A549 (cell line): ENCODE results near the gene MROH2B. TPM values are rescaled to one million over a fixed set of nuclear protein-coding genes. Genes with fewer than 3 reads are reported as not detected.

ENCODE experiments used
- ATAC-seq, 2 experiments: fragments of 200-7000 bp in 1 of 2; fragments of >200 bp in 1 of 2; cut with Nextera tagmentation in 1 of 2; cut with Tn5 transposase in 1 of 2; 3 replicates each; pipeline versions ENCODE4 v1.8.0 to v1.9.1; 2018 to 2020; ENCODE audit warnings: mild to moderate bottlenecking in 1 of 2, moderate library complexity in 1 of 2
- CTCF ChIA-PET: fragments of 300-600 bp; sonication (Branson Sonifier 250); formaldehyde crosslinking; extraction: SDS; loops from one replicate; lab custom pipeline; 2021; ENCODE audit warnings: antibody characterized with exemption, inconsistent platforms; lab: Yijun Ruan, JAX
- POLR2A ChIA-PET: fragments of 350-600 bp; formaldehyde crosslinking; extraction: SDS; loops from one replicate; lab custom pipeline; 2021; ENCODE audit warnings: antibody characterized with exemption, inconsistent platforms; lab: Yijun Ruan, JAX
- DNase-seq, 2 experiments: peaks; one replicate each; pipeline versions ENCODE4 v3.0.0 to v3.0.0-alpha.2; 2011 to 2016; ENCODE audit warnings: low read depth in 1 of 2, low spot score in 1 of 2
- FAIRE-seq: peaks from 2 replicates; lab custom pipeline; 2011; peaks lifted over from hg19 to GRCh38; lab: Jason Lieb, UNC
- H3K27ac ChIP-seq, 2 experiments: fragments of >200 bp; sonication (Bioruptor Twin); formaldehyde crosslinking; 3 replicates each; pipeline ENCODE4 v1.5.1; 2016 to 2017
- H3K4me1 ChIP-seq: fragments of >200 bp; sonication (Bioruptor Twin); formaldehyde crosslinking; 3 replicates; pipeline ENCODE4 v1.6.1; 2016
- H3K4me2 ChIP-seq: fragments of >200 bp; sonication (Bioruptor Twin); formaldehyde crosslinking; 3 replicates; pipeline ENCODE4 v1.6.1; 2016
- H3K4me3 ChIP-seq: fragments of >200 bp; sonication (Bioruptor Twin); formaldehyde crosslinking; 3 replicates; pipeline ENCODE4 v1.5.1; 2016
- H3K9me3 ChIP-seq: fragments of >200 bp; sonication (Bioruptor Twin); formaldehyde crosslinking; 3 replicates; pipeline ENCODE4 v1.6.1; 2016
- ATOH8 ChIP-seq: fragments of 250-450 bp; sonication (Bioruptor Pico); IDR thresholded peaks from 2 replicates; pipeline ENCODE4 v1.5.0; 2020; ENCODE audit warnings: low read depth, mild to moderate bottlenecking, moderate library complexity
- BCL3 ChIP-seq: fragments of >200 bp; sonication (Bioruptor Twin); formaldehyde crosslinking; IDR thresholded peaks from 3 replicates; pipeline ENCODE4 v1.6.1; 2016
- BHLHE40 ChIP-seq: IDR thresholded peaks from 2 replicates; pipeline ENCODE4 v1.6.1; 2012; ENCODE audit warnings: low read depth, low read length, inconsistent platforms
- CBX2 ChIP-seq: fragments of 200-600 bp; sonication (generic); IDR thresholded peaks from 2 replicates; pipeline ENCODE4 v1.6.1; 2016; ENCODE audit warnings: low read depth, mild to moderate bottlenecking, borderline replicate concordance
- CHD2 ChIP-seq: fragments of 150-350 bp; IDR thresholded peaks from 2 replicates; pipeline ENCODE4 v1.6.1; 2014; ENCODE audit warnings: low read length; ENCODE audit not compliant: partially characterized antibody
- E2F6 ChIP-seq: IDR thresholded peaks from 2 replicates; pipeline ENCODE4 v1.6.1; 2012; ENCODE audit warnings: low read depth, borderline replicate concordance
- EHMT2 ChIP-seq: fragments of 200-600 bp; sonication (generic); IDR thresholded peaks from 2 replicates; pipeline ENCODE4 v1.6.1; 2016; ENCODE audit warnings: antibody characterized with exemption, low read depth, mild to moderate bottlenecking, moderate library complexity
- ESRRA ChIP-seq: fragments of 150-350 bp; IDR thresholded peaks from 2 replicates; pipeline ENCODE4 v1.6.1; 2014; ENCODE audit warnings: mild to moderate bottlenecking, low read length, borderline replicate concordance
- FOSB ChIP-seq: fragments of 250-450 bp; sonication (Bioruptor Pico); IDR thresholded peaks from 2 replicates; pipeline ENCODE4 v1.5.0; 2020; ENCODE audit warnings: mild to moderate bottlenecking, moderate library complexity
- FOSL2 ChIP-seq, 2 experiments: fragments of 450-650 bp in 1 of 2; fragments of >200 bp in 1 of 2; sonication (Bioruptor Twin) in 1 of 2; formaldehyde crosslinking; IDR thresholded peaks; 2 replicates each; pipeline versions ENCODE4 v1.5.0 to v1.6.1; 2016 to 2020; ENCODE audit warnings: mild to moderate bottlenecking in 1 of 2, moderate library complexity in 1 of 2
- FOXS1 ChIP-seq: fragments of 250-450 bp; sonication (Bioruptor Pico); IDR thresholded peaks from 2 replicates; pipeline ENCODE4 v1.5.0; 2020; ENCODE audit warnings: mild to moderate bottlenecking, moderate library complexity
- GATA3 ChIP-seq: IDR thresholded peaks from 2 replicates; pipeline ENCODE4 v1.6.1; 2012; ENCODE audit warnings: borderline replicate concordance
- HDAC2 ChIP-seq: fragments of 200-600 bp; sonication (generic); IDR thresholded peaks from 2 replicates; pipeline ENCODE4 v1.6.1; 2016
- HES2 ChIP-seq: fragments of >200 bp; sonication (Bioruptor Twin); formaldehyde crosslinking; IDR thresholded peaks from 2 replicates; pipeline ENCODE4 v1.6.1; 2016
- HOXA7 ChIP-seq: fragments of 250-450 bp; sonication (Bioruptor Pico); IDR thresholded peaks from 2 replicates; pipeline ENCODE4 v1.5.0; 2020; ENCODE audit warnings: mild to moderate bottlenecking, moderate library complexity
- JUN ChIP-seq, 2 experiments: fragments of >200 bp; sonication (Bioruptor Twin); formaldehyde crosslinking; IDR thresholded peaks; 2 replicates in 1 of 2; 3 replicates in 1 of 2; pipeline ENCODE4 v1.6.1; 2016 to 2017
- MAX ChIP-seq: IDR thresholded peaks from 2 replicates; pipeline ENCODE4 v1.6.1; 2012
- MAZ ChIP-seq: fragments of 150-350 bp; IDR thresholded peaks from 2 replicates; pipeline ENCODE4 v1.6.1; 2014; ENCODE audit warnings: antibody characterized with exemption, low read depth, low read length, borderline replicate concordance
- NPAS2 ChIP-seq: fragments of 250-450 bp; sonication (Bioruptor Pico); IDR thresholded peaks from 2 replicates; pipeline ENCODE4 v1.8.0; 2022; ENCODE audit warnings: mild to moderate bottlenecking, moderate library complexity, borderline replicate concordance
- NR3C1 ChIP-seq: fragments of >200 bp; sonication (Bioruptor Twin); formaldehyde crosslinking; IDR thresholded peaks from 3 replicates; pipeline ENCODE4 v1.6.1; 2017
- PBX3 ChIP-seq: IDR thresholded peaks from 2 replicates; pipeline ENCODE4 v1.6.1; 2012
- POLR2A ChIP-seq: IDR thresholded peaks from 2 replicates; pipeline ENCODE4 v1.6.1; 2012; ENCODE audit warnings: mild to moderate bottlenecking, low read length
- RARB ChIP-seq: fragments of 250-450 bp; sonication (Bioruptor Pico); IDR thresholded peaks from 2 replicates; pipeline ENCODE4 v1.8.0; 2021; ENCODE audit warnings: mild to moderate bottlenecking, moderate library complexity
- SREBF2 ChIP-seq: fragments of 450-650 bp; IDR thresholded peaks from 2 replicates; pipeline ENCODE4 v1.6.1; 2014; ENCODE audit warnings: mild to moderate bottlenecking, moderate library complexity
- TFCP2L1 ChIP-seq: fragments of 250-450 bp; sonication (Bioruptor Pico); IDR thresholded peaks from 2 replicates; pipeline ENCODE4 v1.5.0; 2021; ENCODE audit warnings: mild to moderate bottlenecking
- ZC3H11A ChIP-seq: fragments of 450-650 bp; IDR thresholded peaks from 2 replicates; pipeline ENCODE4 v1.6.1; 2014; ENCODE audit warnings: antibody characterized with exemption, mild to moderate bottlenecking
- WGBS: methylation state at CpG from one replicate; pipeline ENCODE4 v1.1.6; 2017; ENCODE audit errors: missing lambda C conversion rate; 5-methylcytosine and 5-hydroxymethylcytosine counted together
- polyA plus RNA-seq, 4 experiments: library from polyadenylated mRNA; depleted of rRNA in 3 of 4; stranded (reverse); fragments of >200 nt; fragmentation: RNase III in 1 of 4; extraction: RNeasy Plus Mini Kit Qiagen cat#74134 plus additional on column Dnase treatment in 1 of 4; gene quantifications; 2 replicates in 3 of 4; 3 replicates in 1 of 4; pipeline ENCODE4 v1.2.3, GENCODE V29; 2011 to 2017

MROH2B gene
- polyA plus RNA-seq, 2 of the 4 experiments (the other 2 are of a cell fraction), result not detected

GRCh38 chr5:41094871-41095270 is 23.7 kb upstream of the MROH2B start (continued):
- TF ChIP-seq CBX2, result no peak
- no peak for TF ChIP-seq ZC3H11A
- TF ChIP-seq HOXA7 (CRISPR knock-in tag), result no peak
- no peak for TF ChIP-seq PBX3
- TF ChIP-seq BHLHE40, result no peak

- Histone ChIP-seq H3K4me2 (no peak overlapping the region), H3K4me1 (peaks cover 7% of the 10 kb centered on the region; the same call in 1 of the 3 replicates), H3K4me3 (no peak overlapping the region), H3K9me3 (no peaks in the 10 kb centered on the region), H3K27ac (no peak overlapping the region)
- FAIRE-seq (no peak), DNase-seq (no peak), ATAC-seq (no peak)
- WGBS, result 31% methylated on average over 1 of the region's 1 CpG
- TF ChIP-seq SREBF2, result no peak
- TF ChIP-seq POLR2A, result no peak
- no peak for TF ChIP-seq HOXA7 (CRISPR knock-in tag)
- TF ChIP-seq FOSB, result no peak
- no peak for TF ChIP-seq CHD2
- TF ChIP-seq GATA3, result no peak
- TF ChIP-seq NPAS2 (CRISPR knock-in tag), result no peak
- TF ChIP-seq MAX, result no peak
- no peak for TF ChIP-seq CBX2
- TF ChIP-seq BCL3, result no peak
- TF ChIP-seq HES2, result no peak
- ChIA-PET CTCF (no interaction called here), POLR2A (no interaction called here)
These were observed 22.7 kb upstream of the MROH2B start for GRCh38 chr5:41093803-41094202.

GRCh38 chr5:41087461-41087860 is 16.3 kb upstream of the MROH2B start:
- WGBS, result 40% methylated on average over 2 of the region's 2 CpGs
- TF ChIP-seq FOXS1, result no peak
- DNase-seq, result no peak
- Histone ChIP-seq H3K9me3 (no peaks in the 10 kb centered on the region), H3K4me3 (no peak overlapping the region), H3K4me1 (no peaks in the 10 kb centered on the region), H3K27ac (no peak overlapping the region), H3K4me2 (no peak overlapping the region)
- ATAC-seq, result no peak
- FAIRE-seq, result no peak
- ChIA-PET CTCF (no interaction called here), POLR2A (no interaction called here)

GRCh38 chr5:41083306-41083705 is 12.2 kb upstream of the MROH2B start:
- CTCF ChIA-PET, result no interaction called here
- WGBS, result 17% methylated on average over 7 of the region's 7 CpGs

More at GRCh38 chr5:41083306-41083705, 12.2 kb upstream of the MROH2B start:
- H3K4me3 ChIP-seq, result no peak overlapping the region
- TF ChIP-seq ESRRA (no peak), FOSL2 (IDR thresholded peaks at IDR 0.05) (no peak), FOSL2 (CRISPR knock-in tag; IDR thresholded peaks at IDR 0.05) (no peak), FOXS1 (no peak), E2F6 (no peak), TFCP2L1 (CRISPR knock-in tag) (no peak), BHLHE40 (no peak), RARB (CRISPR knock-in tag) (no peak), HDAC2 (no peak), NR3C1 (no peak), JUN (IDR thresholded peaks at IDR 0.05) (no peak), EHMT2 (no peak), ATOH8 (no peak), MAZ (no peak)
- DNase-seq, result no peak
- no peaks in the 10 kb centered on the region for H3K4me1 ChIP-seq
- no peak for ATAC-seq
- H3K9me3 ChIP-seq, result no peaks in the 10 kb centered on the region
- POLR2A ChIA-PET, result no interaction called here
- no peak overlapping the region for H3K27ac ChIP-seq
- no peak for FAIRE-seq
- no peak overlapping the region for H3K4me2 ChIP-seq
